Stimulated activated CD4-positive, alpha-beta T cell treated with anti-CD3 and anti-CD28 coated beads, Interleukin-1b, Interleukin-23, amount 100 ng/mL, for 48 hours (primary cell): ENCODE results near the gene EIF3J.

ENCODE experiments used
- DNase-seq: peaks from one replicate; pipeline ENCODE4 v3.0.0-alpha.2; 2020

Gene EIF3J

DNA sequence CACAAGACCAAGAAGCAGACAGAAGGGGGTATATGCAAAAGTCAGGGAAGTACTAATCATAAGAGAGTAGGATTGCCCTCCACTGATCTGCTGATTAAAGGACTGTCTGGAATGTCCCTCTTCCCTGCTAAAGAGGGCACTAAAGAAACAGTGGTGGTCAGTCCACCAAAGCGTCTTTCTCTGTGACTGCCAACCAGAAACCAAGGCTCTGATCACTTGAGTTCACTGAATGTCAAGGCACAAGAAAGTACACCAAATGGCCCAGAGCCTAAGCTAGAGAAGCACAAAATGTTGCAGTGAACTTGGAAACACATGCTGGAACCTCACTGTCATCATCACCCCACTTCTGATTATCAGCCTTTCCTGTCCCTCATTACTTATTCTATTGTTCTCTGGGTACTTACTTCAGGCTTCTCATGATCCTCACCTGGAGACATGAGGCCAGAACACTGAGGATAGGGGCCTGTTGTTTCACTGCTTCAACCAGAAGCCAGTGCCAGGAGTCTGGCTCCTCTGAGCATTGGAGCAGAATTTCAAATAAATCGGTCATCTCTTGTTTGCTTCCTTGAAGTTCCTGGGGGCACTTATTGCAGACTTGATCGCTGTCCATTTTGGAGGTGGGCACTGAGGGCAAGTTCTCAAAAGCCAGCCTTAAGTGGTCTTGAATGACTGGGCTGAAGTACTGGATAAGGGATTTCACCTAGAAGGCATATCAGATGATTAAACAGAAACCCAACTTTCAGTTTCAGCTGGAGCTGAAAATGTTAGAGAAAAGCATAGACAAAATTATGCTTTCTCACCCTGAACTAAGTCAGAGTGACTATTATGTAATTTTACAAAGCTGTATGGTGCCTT, 58.9 kb downstream of the EIF3J start:
- DNase-seq: no peak

DNA sequence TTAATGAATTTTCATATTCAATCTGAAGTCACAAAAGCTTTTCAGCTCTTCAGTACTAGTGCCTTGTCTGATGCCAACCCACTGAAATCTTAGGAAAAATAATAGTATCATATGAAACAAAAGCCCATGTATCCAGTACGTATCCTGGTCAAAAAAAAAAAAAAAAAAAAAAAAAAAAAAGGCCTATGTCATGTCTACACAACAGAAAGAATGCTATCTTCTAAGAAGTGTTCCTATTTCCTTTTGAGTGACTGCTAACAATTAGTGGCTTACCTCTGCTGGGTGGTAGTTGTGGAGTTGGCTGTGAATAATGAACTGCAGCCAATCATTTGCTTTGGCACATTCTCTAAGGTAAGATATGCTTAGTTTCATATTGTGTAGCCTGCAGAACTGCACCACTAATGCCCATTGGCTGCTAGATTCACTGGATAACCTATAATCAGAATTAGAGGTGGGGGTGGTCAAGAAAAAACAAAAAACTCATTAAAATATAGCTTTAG, 59.6 kb downstream of the EIF3J start:
- no peak for DNase-seq

DNA sequence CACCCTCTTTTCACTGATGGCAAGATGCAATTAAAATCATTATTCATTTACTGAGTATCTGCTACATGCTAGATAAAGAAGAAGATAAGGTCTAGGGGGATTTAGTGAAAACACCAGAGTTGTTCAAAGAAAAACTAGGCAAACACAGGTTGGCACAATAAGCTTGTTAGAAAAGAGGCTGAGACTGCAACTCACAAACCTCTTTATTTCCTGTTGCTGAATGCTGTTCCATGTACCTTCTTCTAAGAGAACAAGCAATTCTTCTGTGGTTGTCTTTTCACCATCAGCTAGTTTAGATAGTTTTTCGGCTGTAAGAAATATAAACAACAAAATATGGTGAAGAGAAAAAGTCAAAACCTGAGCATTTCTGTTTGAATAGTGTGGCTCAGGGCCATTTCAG, 61.1 kb downstream of the EIF3J start:
- no peak for DNase-seq

DNA sequence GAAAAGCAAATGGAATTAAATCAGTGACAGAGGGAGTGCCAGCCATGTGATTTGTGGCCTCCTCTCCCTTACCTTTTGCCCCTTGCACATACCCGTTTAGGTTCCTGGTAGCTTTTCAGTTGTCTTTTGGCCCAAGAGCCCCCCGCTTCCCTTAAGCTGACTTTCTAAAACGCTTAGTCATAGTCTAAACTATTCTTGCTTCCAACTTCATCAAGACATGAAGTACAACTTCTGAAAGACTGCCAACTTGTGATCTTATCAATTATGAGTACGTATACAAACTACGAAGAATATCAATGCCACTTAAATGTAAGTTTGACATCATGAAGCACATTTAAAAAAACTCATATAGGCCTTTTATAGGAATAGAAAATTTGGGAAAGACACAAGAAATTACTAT, 61.9 kb downstream of the EIF3J start:
- no peak for DNase-seq

DNA sequence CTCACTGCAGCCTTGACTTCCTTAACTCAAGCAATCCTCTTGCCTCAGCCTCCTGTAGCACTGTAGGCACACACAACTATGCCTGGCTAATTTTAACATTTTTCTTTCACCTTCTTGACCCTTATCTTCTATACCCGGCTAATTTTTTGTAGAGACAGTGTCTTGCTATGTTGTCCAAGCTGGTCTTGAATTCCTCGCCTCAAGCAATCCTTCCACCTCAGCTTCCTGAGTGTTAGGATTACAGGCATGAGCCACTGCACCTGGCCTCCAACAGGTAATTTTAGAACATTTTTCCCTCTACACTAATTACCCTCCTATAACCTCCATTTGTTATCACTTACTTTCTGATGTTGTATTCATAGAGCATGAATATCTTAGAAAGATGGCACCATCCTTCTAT, 66.2 kb downstream of the EIF3J start:
- no peak for DNase-seq

DNA sequence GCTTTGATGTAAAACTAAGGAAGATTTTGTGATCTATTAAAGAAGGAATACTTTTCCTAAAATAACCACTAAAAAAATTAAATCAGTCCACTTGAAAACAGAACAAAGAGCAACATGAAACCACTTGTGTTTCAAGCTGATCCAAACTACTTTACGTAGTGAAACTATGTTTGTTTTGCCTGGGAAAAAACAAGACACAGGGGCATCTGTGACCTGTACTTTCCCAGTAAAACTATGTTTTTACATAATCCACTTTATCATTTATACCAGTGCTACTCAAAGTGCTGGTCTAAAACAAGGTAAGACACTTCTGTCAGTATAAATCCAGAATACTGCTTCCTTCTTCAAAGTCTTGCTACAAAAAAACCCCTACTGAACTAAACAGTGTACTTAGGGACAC, 69.8 kb downstream of the EIF3J start:
- DNase-seq: no peak
